Osteocyte (in vitro differentiated cells): ENCODE results near the gene HPCAL1. TPM values are rescaled to one million over a fixed set of nuclear protein-coding genes. Genes with fewer than 3 reads are reported as not detected.

Experiments
- DNase-seq: peaks from one replicate; pipeline ENCODE4 v3.0.0; 2021; ENCODE audit warnings: mixed read lengths; ENCODE audit not compliant: unreplicated experiment; ENCODE audit errors: extremely low spot score
- H3K27ac Mint-ChIP-seq: one replicate; pipeline ENCODE4 v1.8.0; 2021; ENCODE audit warnings: mild to moderate bottlenecking, mixed read lengths; ENCODE audit not compliant: unreplicated experiment
- H3K27me3 Mint-ChIP-seq: one replicate; pipeline ENCODE4 v1.8.0; 2021; ENCODE audit warnings: mixed read lengths; ENCODE audit not compliant: unreplicated experiment
- H3K36me3 Mint-ChIP-seq: one replicate; pipeline ENCODE4 v1.8.0; 2021; ENCODE audit warnings: mixed read lengths; ENCODE audit not compliant: unreplicated experiment
- H3K4me1 Mint-ChIP-seq: one replicate; pipeline ENCODE4 v1.8.0; 2021; ENCODE audit warnings: mixed read lengths; ENCODE audit not compliant: unreplicated experiment
- H3K4me3 Mint-ChIP-seq: one replicate; pipeline ENCODE4 v1.8.0; 2021; ENCODE audit warnings: mild to moderate bottlenecking, moderate library complexity, mixed read lengths; ENCODE audit not compliant: unreplicated experiment
- H3K9me3 Mint-ChIP-seq: one replicate; pipeline ENCODE4 v1.8.0; 2021; ENCODE audit warnings: mixed read lengths; ENCODE audit not compliant: unreplicated experiment
- CTCF ChIP-seq: fragments of 200-600 bp; sonication (generic); IDR thresholded peaks from 2 replicates; pipeline ENCODE4 v1.5.0; 2021; ENCODE audit warnings: antibody characterized with exemption, mild to moderate bottlenecking, moderate library complexity
- total RNA-seq: library from RNA; stranded (reverse); gene quantifications from 2 replicates; pipeline ENCODE4 v1.2.1, GENCODE V29; 2021

Gene HPCAL1
- total RNA-seq, 1 donor from 2014 or later, result 56.8 TPM

- TF ChIP-seq CTCF, result no peak
- Mint-ChIP-seq H3K4me1 (peaks cover 33% of the 10 kb centered on the region), H3K9me3 (no peaks in the 10 kb centered on the region), H3K27ac (no peak overlapping the region), H3K27me3 (no peaks in the 10 kb centered on the region), H3K36me3 (peaks cover 6% of the 10 kb centered on the region), H3K4me3 (no peak overlapping the region)
- DNase-seq, result no peak
Measured at GRCh38 chr2:10350761-10351160, 48.1 kb downstream of the HPCAL1 start.

- Mint-ChIP-seq H3K27ac (no peak overlapping the region), H3K36me3 (peaks cover 6% of the 10 kb centered on the region), H3K27me3 (no peaks in the 10 kb centered on the region), H3K4me1 (peaks cover 19% of the 10 kb centered on the region), H3K4me3 (no peak overlapping the region), H3K9me3 (no peaks in the 10 kb centered on the region)
- DNase-seq, result no peak
- no peak for TF ChIP-seq CTCF
Measured at GRCh38 chr2:10352361-10352760, 49.7 kb downstream of the HPCAL1 start.

- TF ChIP-seq CTCF, result no peak
- Mint-ChIP-seq H3K27me3 (no peaks in the 10 kb centered on the region), H3K27ac (no peak overlapping the region), H3K36me3 (peaks cover 6% of the 10 kb centered on the region), H3K9me3 (no peaks in the 10 kb centered on the region), H3K4me3 (no peak overlapping the region), H3K4me1 (peaks cover 13% of the 10 kb centered on the region)
- DNase-seq, result no peak
Measured at GRCh38 chr2:10352972-10353371, 50.3 kb downstream of the HPCAL1 start.

- H3K4me1 Mint-ChIP-seq, result peaks cover 11% of the 10 kb centered on the region
- H3K4me3 Mint-ChIP-seq, result no peak overlapping the region
- no peaks in the 10 kb centered on the region for H3K27me3 Mint-ChIP-seq
- H3K9me3 Mint-ChIP-seq, result no peaks in the 10 kb centered on the region
- no peak overlapping the region for H3K27ac Mint-ChIP-seq
- H3K36me3 Mint-ChIP-seq, result peaks cover 6% of the 10 kb centered on the region
- no peak for DNase-seq
- no peak for TF ChIP-seq CTCF
Measured at GRCh38 chr2:10353931-10354330, 51.2 kb downstream of the HPCAL1 start.

GRCh38 chr2:10354399-10354798 is 51.7 kb downstream of the HPCAL1 start:
- DNase-seq, result no peak
- Mint-ChIP-seq H3K36me3 (peaks cover 6% of the 10 kb centered on the region), H3K27me3 (no peaks in the 10 kb centered on the region), H3K27ac (no peak overlapping the region), H3K4me3 (no peak overlapping the region), H3K4me1 (peaks cover 8% of the 10 kb centered on the region), H3K9me3 (no peaks in the 10 kb centered on the region)
- TF ChIP-seq CTCF, result no peak
